Osteoblast (primary cell): ENCODE data around the gene CDK17. TPM values are rescaled to one million over a fixed set of nuclear protein-coding genes. Genes with fewer than 3 reads are reported as not detected.
A peak's percentile ranks its signal among the peaks of the same experiment; 100 is the strongest.

ENCODE experiments used
- DNase-seq: peaks from one replicate; pipeline ENCODE4 v3.0.0; 2011; ENCODE audit warnings: low spot score, mixed read lengths; ENCODE audit not compliant: insufficient read length; ENCODE audit errors: missing footprints
- H2AFZ ChIP-seq: 2 replicates; pipeline ENCODE4 v1.6.0; 2011; ENCODE audit warnings: mild to moderate bottlenecking, low read length
- H3K27ac ChIP-seq: 2 replicates; pipeline ENCODE4 v1.5.1; 2011; ENCODE audit warnings: mild to moderate bottlenecking, low read depth, low read length, moderate library complexity
- H3K27me3 ChIP-seq: 2 replicates; pipeline ENCODE4 v1.6.0; 2012; ENCODE audit warnings: mild to moderate bottlenecking, control low read depth, inconsistent platforms, low read length, moderate library complexity; ENCODE audit not compliant: insufficient read depth
- H3K36me3 ChIP-seq: 2 replicates; pipeline ENCODE4 v1.5.1; 2011; ENCODE audit warnings: mild to moderate bottlenecking, low read length, control low read depth, moderate library complexity; ENCODE audit not compliant: insufficient read depth
- H3K4me1 ChIP-seq: 2 replicates; pipeline ENCODE4 v1.5.1; 2011; ENCODE audit warnings: mild to moderate bottlenecking, low read length, control low read depth, moderate library complexity; ENCODE audit not compliant: insufficient read depth
- H3K4me2 ChIP-seq: 2 replicates; pipeline ENCODE4 v1.6.0; 2011; ENCODE audit warnings: mild to moderate bottlenecking, low read length; ENCODE audit not compliant: insufficient read depth
- H3K4me3 ChIP-seq: fragments of 200-600 bp; sonication (generic); 3 replicates; pipeline ENCODE4 v1.5.1; 2012; ENCODE audit warnings: mild to moderate bottlenecking, low read length, inconsistent platforms; ENCODE audit not compliant: insufficient read depth
- H3K79me2 ChIP-seq: 2 replicates; pipeline ENCODE4 v1.6.0; 2012; ENCODE audit warnings: mild to moderate bottlenecking, low read length, control low read depth, inconsistent platforms; ENCODE audit not compliant: insufficient read depth
- H3K9me3 ChIP-seq: 2 replicates; pipeline ENCODE4 v1.5.1; 2011; ENCODE audit warnings: low read depth, low read length, control low read depth
- H4K20me1 ChIP-seq: 2 replicates; pipeline ENCODE4 v1.6.0; 2012; ENCODE audit warnings: mild to moderate bottlenecking, low read length, control low read depth; ENCODE audit not compliant: insufficient read depth
- CTCF ChIP-seq: IDR thresholded peaks from 2 replicates; pipeline ENCODE4 v1.5.1; 2011; ENCODE audit warnings: mild to moderate bottlenecking, low read depth, low read length, moderate library complexity; ENCODE audit errors: extremely low read depth
- total RNA-seq: library from RNA; depleted of rRNA; stranded (reverse); fragments of >200 nt; gene quantifications from 2 replicates; pipeline ENCODE4 v1.2.3, GENCODE V29; 2012

Gene CDK17
- total RNA-seq, 1 donor = 68.0 TPM

- H3K4me3 ChIP-seq = no peak overlapping the region
- no peak for TF ChIP-seq CTCF
- H3K9me3 ChIP-seq = no peaks in the 10 kb centered on the region
- no peak overlapping the region for H3K4me2 ChIP-seq
- peaks cover 4% of the 10 kb centered on the region for H3K36me3 ChIP-seq
- H3K27me3 ChIP-seq = no peaks in the 10 kb centered on the region
- H2AFZ ChIP-seq = no peak overlapping the region
- H3K27ac ChIP-seq = peak overlapping the region; percentile 100
- DNase-seq = no peak
- peaks cover 5% of the 10 kb centered on the region for H3K79me2 ChIP-seq
- peaks cover 54% of the 10 kb centered on the region for H3K4me1 ChIP-seq
- no peaks in the 10 kb centered on the region for H4K20me1 ChIP-seq
Measured at GRCh38 chr12:96424601-96425000, 24.4 kb upstream of the CDK17 start.

GRCh38 chr12:96422192-96422591, 22.0 kb upstream of the CDK17 start:
- Histone ChIP-seq H3K4me3 (no peak overlapping the region), H4K20me1 (no peaks in the 10 kb centered on the region), H3K4me2 (no peak overlapping the region), H3K9me3 (no peaks in the 10 kb centered on the region), H3K4me1 (peaks cover 45% of the 10 kb centered on the region), H3K27me3 (no peaks in the 10 kb centered on the region), H3K36me3 (peaks cover 4% of the 10 kb centered on the region), H2AFZ (no peak overlapping the region), H3K27ac (peak overlapping the region; percentile 69), H3K79me2 (peaks cover 5% of the 10 kb centered on the region)
- TF ChIP-seq CTCF = no peak
- no peak for DNase-seq

GRCh38 chr12:96421014-96421413, 20.8 kb upstream of the CDK17 start:
- Histone ChIP-seq H2AFZ (peak overlapping the region; percentile 48), H3K4me3 (no peak overlapping the region), H3K79me2 (peaks cover 3% of the 10 kb centered on the region), H3K27me3 (no peaks in the 10 kb centered on the region), H4K20me1 (no peaks in the 10 kb centered on the region), H3K27ac (peak overlapping the region; percentile 78), H3K4me2 (peak overlapping the region; percentile 21), H3K4me1 (peaks cover 44% of the 10 kb centered on the region), H3K9me3 (no peaks in the 10 kb centered on the region), H3K36me3 (peaks cover 4% of the 10 kb centered on the region)
- no peak for DNase-seq
- TF ChIP-seq CTCF = no peak

GRCh38 chr12:96420277-96420835, 20.1 kb upstream of the CDK17 start:
- peaks cover 43% of the 10 kb centered on the region for H3K4me1 ChIP-seq
- no peaks in the 10 kb centered on the region for H3K9me3 ChIP-seq
- no peak for DNase-seq
- TF ChIP-seq CTCF = no peak
- no peaks in the 10 kb centered on the region for H3K27me3 ChIP-seq
- H3K36me3 ChIP-seq = peaks cover 4% of the 10 kb centered on the region
- no peaks in the 10 kb centered on the region for H4K20me1 ChIP-seq
- H2AFZ ChIP-seq = no peak overlapping the region
- H3K27ac ChIP-seq = peak overlapping the region; percentile 78
- no peak overlapping the region for H3K4me2 ChIP-seq
- H3K79me2 ChIP-seq = peaks cover 3% of the 10 kb centered on the region
- no peak overlapping the region for H3K4me3 ChIP-seq
